HuH-7.5 (cell line): ENCODE measurements around the gene NEIL1.
"Not testable (repeated sequence)": the region's sequence is repeated elsewhere in the genome, so short reads cannot be mapped to it uniquely, and the experiment has no call there.

Experiments used
- DNase-seq: peaks from one replicate; pipeline ENCODE4 v3.0.0; 2011; ENCODE audit warnings: low spot score

Gene NEIL1

GRCh38 chr15:75380773-75381172 is 33.9 kb downstream of the NEIL1 start:
- no peak for DNase-seq

GRCh38 chr15:75383986-75384385 is 37.1 kb downstream of the NEIL1 start:
- DNase-seq = not testable (repeated sequence)

- no peak for DNase-seq
Measured at GRCh38 chr15:75389791-75390382, 43.0 kb downstream of the NEIL1 start.

GRCh38 chr15:75397494-75397893 is 50.7 kb downstream of the NEIL1 start:
- DNase-seq = no peak

- DNase-seq = no peak
Measured at GRCh38 chr15:75403892-75404291, 57.1 kb downstream of the NEIL1 start.
